Esophagus squamous epithelium (tissue), 5 donors: ENCODE data around the gene SLC12A8. TPM values are rescaled to one million over a fixed set of nuclear protein-coding genes. Genes with fewer than 3 reads are reported as not detected.

Source experiments
- DNase-seq: peaks from one replicate; lab custom pipeline; 2025; lab: John Stamatoyannopoulos, UW
- H3K27ac ChIP-seq, 4 donors: fragments of 200-600 bp; sonication (generic); one replicate each; pipeline ENCODE4 v1.5.1; 2016 to 2019; ENCODE audit warnings: mild to moderate bottlenecking in 1 of 4
- H3K27me3 ChIP-seq, 4 donors: fragments of 200-600 bp; sonication (generic); 1 replicate in 3 of 4; 2 replicates in 1 of 4; pipeline versions ENCODE4 v1.5.1 to v1.6.0; 2017 to 2021; ENCODE audit warnings: antibody characterized with exemption in 1 of 4
- H3K36me3 ChIP-seq, 3 donors: fragments of 200-600 bp; sonication (generic); one replicate each; pipeline ENCODE4 v1.5.1; 2016 to 2019
- H3K4me1 ChIP-seq, 3 donors: fragments of 200-600 bp; sonication (generic); one replicate each; pipeline ENCODE4 v1.5.1; 2017 to 2019
- H3K4me3 ChIP-seq, 4 donors: fragments of 200-600 bp; sonication (generic); 1 replicate in 3 of 4; 2 replicates in 1 of 4; pipeline ENCODE4 v1.5.1; 2016 to 2019; ENCODE audit warnings: mild to moderate bottlenecking in 2 of 4, moderate library complexity in 1 of 4
- H3K9me3 ChIP-seq, 3 donors: fragments of 200-600 bp; sonication (generic); one replicate each; pipeline ENCODE4 v1.5.1; 2016 to 2019
- POLR2A ChIP-seq, 4 donors: fragments of 450-650 bp; IDR thresholded peaks; one replicate each; pipeline ENCODE4 v1.6.1; 2017; ENCODE audit warnings: antibody characterized with exemption in 4 of 4, mild to moderate bottlenecking in 4 of 4, moderate library complexity in 3 of 4
- WGBS, 2 donors: methylation state at CpG; one replicate each; pipeline ENCODE4 v1.1.5; 2018; 5-methylcytosine and 5-hydroxymethylcytosine counted together
- intact Hi-C: fragments of 100-400 bp; cut with DNase I; formaldehyde crosslinking; loops from one replicate; pipeline ENCODE4 v1.15.0; 2022
- small RNA-seq, 4 donors: library from RNA; depleted of rRNA; stranded (forward); fragments of <200 nt; gene quantifications; one replicate each; pipeline ENCODE3, GENCODE V24; 2016
- total RNA-seq, 4 donors: library from RNA; depleted of rRNA; stranded (reverse); fragments of >200 nt; gene quantifications; one replicate each; pipeline ENCODE4 v1.1.0, GENCODE V29; 2016
- TF ChIP-seq, protein P1 (sequence below), 6 experiments: fragments of 450-650 bp in 4 of 6; fragments of 200-600 bp in 2 of 6; sonication (generic) in 2 of 6; IDR thresholded peaks; one replicate each; pipeline ENCODE4 v1.5.1; 2016 to 2019; ENCODE audit warnings: antibody characterized with exemption in 6 of 6, mild to moderate bottlenecking in 4 of 6, moderate library complexity in 4 of 6
- donor health status: DM: yes; HTN: yes; CAD: no.

Gene SLC12A8
- total RNA-seq, 4 donors from 2014 or later = 9.9 to 15.9 (median 13.8) TPM

DNA sequence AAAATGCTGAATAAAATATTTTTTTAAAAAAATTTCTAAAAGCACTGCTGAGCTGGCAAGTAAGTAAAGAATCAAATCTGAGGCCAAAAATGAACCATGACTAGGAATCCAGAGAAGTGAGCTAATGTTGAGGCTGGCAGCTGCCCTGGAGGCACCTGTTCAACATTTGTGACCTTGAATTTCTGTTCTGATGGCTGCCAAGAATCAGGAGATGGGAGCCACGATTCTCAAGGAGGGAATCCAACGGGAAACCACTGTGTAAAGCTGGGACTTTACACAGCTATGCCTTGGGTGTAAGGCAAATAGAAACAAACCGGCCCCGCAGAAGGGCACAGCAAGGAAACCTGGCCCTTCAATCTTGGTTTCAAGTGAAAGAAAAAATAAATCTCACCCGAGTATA, 179.4 kb downstream of the SLC12A8 start:
- H3K27ac ChIP-seq = peak overlapping the region in 2 of 4 donors; percentile 14 to 30
- 67 to 72% methylated on average over 5 of the region's 5 CpGs for WGBS, 2 donors
- H3K9me3 ChIP-seq = no peaks in the 10 kb centered on the region
- H3K4me1 ChIP-seq = peaks cover 0 to 29% (median 6%) of the 10 kb centered on the region in 3 donors
- H3K36me3 ChIP-seq = peaks cover 0 to 17% (median 10%) of the 10 kb centered on the region in 3 donors
- TF ChIP-seq, protein P1, sequence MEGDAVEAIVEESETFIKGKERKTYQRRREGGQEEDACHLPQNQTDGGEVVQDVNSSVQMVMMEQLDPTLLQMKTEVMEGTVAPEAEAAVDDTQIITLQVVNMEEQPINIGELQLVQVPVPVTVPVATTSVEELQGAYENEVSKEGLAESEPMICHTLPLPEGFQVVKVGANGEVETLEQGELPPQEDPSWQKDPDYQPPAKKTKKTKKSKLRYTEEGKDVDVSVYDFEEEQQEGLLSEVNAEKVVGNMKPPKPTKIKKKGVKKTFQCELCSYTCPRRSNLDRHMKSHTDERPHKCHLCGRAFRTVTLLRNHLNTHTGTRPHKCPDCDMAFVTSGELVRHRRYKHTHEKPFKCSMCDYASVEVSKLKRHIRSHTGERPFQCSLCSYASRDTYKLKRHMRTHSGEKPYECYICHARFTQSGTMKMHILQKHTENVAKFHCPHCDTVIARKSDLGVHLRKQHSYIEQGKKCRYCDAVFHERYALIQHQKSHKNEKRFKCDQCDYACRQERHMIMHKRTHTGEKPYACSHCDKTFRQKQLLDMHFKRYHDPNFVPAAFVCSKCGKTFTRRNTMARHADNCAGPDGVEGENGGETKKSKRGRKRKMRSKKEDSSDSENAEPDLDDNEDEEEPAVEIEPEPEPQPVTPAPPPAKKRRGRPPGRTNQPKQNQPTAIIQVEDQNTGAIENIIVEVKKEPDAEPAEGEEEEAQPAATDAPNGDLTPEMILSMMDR (IDR thresholded peaks at IDR 0.05) = no peak
- no peak for TF ChIP-seq POLR2A (IDR thresholded peaks at IDR 0.05)
- no peaks in the 10 kb centered on the region for H3K27me3 ChIP-seq
- no peak overlapping the region for H3K4me3 ChIP-seq
- intact Hi-C loops = no loop called here
- DNase-seq = no peak

DNA sequence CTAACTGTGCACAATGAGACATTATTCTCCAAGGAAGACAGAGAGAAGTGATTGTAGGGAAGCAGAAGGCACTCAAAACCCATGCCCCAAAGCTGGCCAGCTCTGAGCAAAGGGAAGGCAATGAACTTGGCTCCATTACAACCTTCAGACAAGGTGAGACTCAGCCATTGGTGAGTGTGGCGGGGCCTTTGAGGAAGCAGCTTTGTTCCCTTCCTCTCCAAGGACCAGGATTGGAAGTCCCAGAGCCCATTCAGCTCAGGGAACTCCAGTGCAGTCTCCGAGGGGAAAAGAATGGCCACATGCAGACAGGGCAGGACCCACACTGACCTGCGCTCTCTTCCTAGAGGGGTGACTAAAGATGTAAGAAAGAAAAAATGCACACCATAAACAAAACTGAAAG, 179.9 kb downstream of the SLC12A8 start:
- WGBS, 2 donors = 76 to 91% methylated on average over 2 to 3 of the region's 3 CpGs
- TF ChIP-seq, protein P1 (IDR thresholded peaks at IDR 0.05) = no peak
- TF ChIP-seq POLR2A (IDR thresholded peaks at IDR 0.05) = no peak
- DNase-seq = no peak
- intact Hi-C loops = no loop called here
- Histone ChIP-seq H3K36me3 (peaks cover 0 to 21% (median 11%) of the 10 kb centered on the region in 3 donors), H3K27ac (peak overlapping the region in 3 of 4 donors; percentile 14 to 30 (median 27)), H3K27me3 (no peaks in the 10 kb centered on the region), H3K9me3 (no peaks in the 10 kb centered on the region), H3K4me1 (peaks cover 0 to 24% (median 1%) of the 10 kb centered on the region in 3 donors), H3K4me3 (no peak overlapping the region)

Small RNAs within 50 kb of the gene (small RNA-seq; reads per million reads assigned to genes)
- 0 to 0.60 (median 0.08) reads per million in 4 donors for gene MIR5092
- gene RNA5SP137 = 0 reads per million in 4 donors
- 0 reads per million in 4 donors for gene RNU6-230P

Other genes starting within 250 kb of the SLC12A8 start
- gene HEG1, start 156.8 kb downstream of the SLC12A8 start, total RNA-seq = 10 to 100 TPM; 13.3 to 37.2 (median 22.5) TPM
- gene ZNF148, start 162.6 kb upstream of the SLC12A8 start, total RNA-seq = 10 to 100 TPM; 10.7 to 25.9 (median 16.9) TPM